SK-N-SH (cell line): ENCODE measurements around the gene AFF3.

Experiments
- CTCF ChIP-seq: fragments of 200-600 bp; sonication (generic); IDR thresholded peaks from 2 replicates; pipeline ENCODE4 v1.6.1; 2017; ENCODE audit warnings: antibody characterized with exemption, mild to moderate bottlenecking, moderate library complexity
- FOXM1 ChIP-seq: IDR thresholded peaks from 2 replicates; pipeline ENCODE4 v1.4.0; 2012; ENCODE audit warnings: low read depth, mild to moderate bottlenecking
- NFIC ChIP-seq: IDR thresholded peaks from 2 replicates; pipeline ENCODE4 v1.4.0; 2012; ENCODE audit warnings: borderline replicate concordance
- POLR2AphosphoS5 ChIP-seq: IDR thresholded peaks from 2 replicates; pipeline ENCODE4 v1.6.1; 2012; ENCODE audit warnings: low read depth, low read length
- ZBTB33 ChIP-seq: IDR thresholded peaks from 2 replicates; pipeline ENCODE4 v1.4.0; 2012; ENCODE audit warnings: low read depth, borderline replicate concordance

- TF ChIP-seq ZBTB33 (no peak), POLR2AphosphoS5 (no peak), FOXM1 (no peak), CTCF (no peak), NFIC (peak; percentile 54; the same call in 1 of the 2 replicates)
These were observed 281.0 kb downstream of the AFF3 start for GRCh38 chr2:99861376-99861760.
